ENCODE data around the gene BASP1.

DNA sequence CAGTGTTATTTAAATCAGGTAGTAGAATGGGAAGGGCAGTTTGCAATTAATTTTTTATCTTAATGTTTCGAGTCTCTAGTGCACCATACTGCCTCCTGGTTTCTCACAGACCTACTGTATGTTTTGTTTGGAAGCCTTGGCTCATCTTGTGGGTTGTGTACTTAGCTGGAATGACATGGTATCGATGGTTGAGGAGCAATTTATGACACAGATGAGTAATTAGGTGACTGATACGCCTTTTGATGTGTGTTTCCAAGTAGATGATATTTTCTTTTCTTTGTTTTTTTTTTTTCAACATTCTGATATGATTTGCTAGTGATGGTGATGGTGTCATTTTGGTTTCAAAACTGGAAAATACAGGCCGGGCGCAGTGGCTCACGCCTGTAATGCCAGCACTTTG is 16.1 kb downstream of the BASP1 start:
- TF ChIP-seq, protein P1, sequence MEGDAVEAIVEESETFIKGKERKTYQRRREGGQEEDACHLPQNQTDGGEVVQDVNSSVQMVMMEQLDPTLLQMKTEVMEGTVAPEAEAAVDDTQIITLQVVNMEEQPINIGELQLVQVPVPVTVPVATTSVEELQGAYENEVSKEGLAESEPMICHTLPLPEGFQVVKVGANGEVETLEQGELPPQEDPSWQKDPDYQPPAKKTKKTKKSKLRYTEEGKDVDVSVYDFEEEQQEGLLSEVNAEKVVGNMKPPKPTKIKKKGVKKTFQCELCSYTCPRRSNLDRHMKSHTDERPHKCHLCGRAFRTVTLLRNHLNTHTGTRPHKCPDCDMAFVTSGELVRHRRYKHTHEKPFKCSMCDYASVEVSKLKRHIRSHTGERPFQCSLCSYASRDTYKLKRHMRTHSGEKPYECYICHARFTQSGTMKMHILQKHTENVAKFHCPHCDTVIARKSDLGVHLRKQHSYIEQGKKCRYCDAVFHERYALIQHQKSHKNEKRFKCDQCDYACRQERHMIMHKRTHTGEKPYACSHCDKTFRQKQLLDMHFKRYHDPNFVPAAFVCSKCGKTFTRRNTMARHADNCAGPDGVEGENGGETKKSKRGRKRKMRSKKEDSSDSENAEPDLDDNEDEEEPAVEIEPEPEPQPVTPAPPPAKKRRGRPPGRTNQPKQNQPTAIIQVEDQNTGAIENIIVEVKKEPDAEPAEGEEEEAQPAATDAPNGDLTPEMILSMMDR (IDR thresholded peaks at IDR 0.05; ENCODE audit: insufficient read depth, low read length), result no peak
- TF ChIP-seq GABPA (IDR thresholded peaks at IDR 0.05; ENCODE audit: low read depth) (no peak), POLR2AphosphoS5 (IDR thresholded peaks at IDR 0.05; ENCODE audit: low read depth) (no peak), SPI1 (IDR thresholded peaks at IDR 0.05; ENCODE audit: borderline replicate concordance, low read depth) (no peak)
- TF ChIP-seq, protein P2, sequence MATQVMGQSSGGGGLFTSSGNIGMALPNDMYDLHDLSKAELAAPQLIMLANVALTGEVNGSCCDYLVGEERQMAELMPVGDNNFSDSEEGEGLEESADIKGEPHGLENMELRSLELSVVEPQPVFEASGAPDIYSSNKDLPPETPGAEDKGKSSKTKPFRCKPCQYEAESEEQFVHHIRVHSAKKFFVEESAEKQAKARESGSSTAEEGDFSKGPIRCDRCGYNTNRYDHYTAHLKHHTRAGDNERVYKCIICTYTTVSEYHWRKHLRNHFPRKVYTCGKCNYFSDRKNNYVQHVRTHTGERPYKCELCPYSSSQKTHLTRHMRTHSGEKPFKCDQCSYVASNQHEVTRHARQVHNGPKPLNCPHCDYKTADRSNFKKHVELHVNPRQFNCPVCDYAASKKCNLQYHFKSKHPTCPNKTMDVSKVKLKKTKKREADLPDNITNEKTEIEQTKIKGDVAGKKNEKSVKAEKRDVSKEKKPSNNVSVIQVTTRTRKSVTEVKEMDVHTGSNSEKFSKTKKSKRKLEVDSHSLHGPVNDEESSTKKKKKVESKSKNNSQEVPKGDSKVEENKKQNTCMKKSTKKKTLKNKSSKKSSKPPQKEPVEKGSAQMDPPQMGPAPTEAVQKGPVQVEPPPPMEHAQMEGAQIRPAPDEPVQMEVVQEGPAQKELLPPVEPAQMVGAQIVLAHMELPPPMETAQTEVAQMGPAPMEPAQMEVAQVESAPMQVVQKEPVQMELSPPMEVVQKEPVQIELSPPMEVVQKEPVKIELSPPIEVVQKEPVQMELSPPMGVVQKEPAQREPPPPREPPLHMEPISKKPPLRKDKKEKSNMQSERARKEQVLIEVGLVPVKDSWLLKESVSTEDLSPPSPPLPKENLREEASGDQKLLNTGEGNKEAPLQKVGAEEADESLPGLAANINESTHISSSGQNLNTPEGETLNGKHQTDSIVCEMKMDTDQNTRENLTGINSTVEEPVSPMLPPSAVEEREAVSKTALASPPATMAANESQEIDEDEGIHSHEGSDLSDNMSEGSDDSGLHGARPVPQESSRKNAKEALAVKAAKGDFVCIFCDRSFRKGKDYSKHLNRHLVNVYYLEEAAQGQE (IDR thresholded peaks at IDR 0.05; ENCODE audit: insufficient replicate concordance, low read depth), result no peak
